MM.1S (cell line): ENCODE results near the gene TMIE.

ENCODE experiments used
- CTCF ChIP-seq: fragments of 300-600 bp; sonication (generic); IDR thresholded peaks from 2 replicates; pipeline ENCODE4 v1.5.1; 2016; ENCODE audit warnings: antibody characterized with exemption, low read length, mixed read lengths
- EZH2 ChIP-seq: fragments of 300-600 bp; sonication (generic); optimal IDR thresholded peaks from 2 replicates; pipeline ENCODE3; 2017; ENCODE audit warnings: low read depth, mild to moderate bottlenecking, antibody characterized with exemption, low read length, mixed read lengths
- EZH2phosphoT487 ChIP-seq: fragments of 300-600 bp; sonication (generic); IDR thresholded peaks from 2 replicates; pipeline ENCODE4 v1.6.1; 2018; ENCODE audit warnings: antibody characterized with exemption, low read length

- TF ChIP-seq CTCF (no peak), EZH2 (no peak), EZH2phosphoT487 (no peak)
Measured at GRCh38 chr3:46705751-46706552, 4.8 kb downstream of the TMIE start.
